Measurements from ENCODE around the gene IL17RC.

- no peak for TF ChIP-seq POLR2A (IDR thresholded peaks at IDR 0.05; ENCODE audit: control extremely low read depth in 1 of 2, low read depth in 2 of 2, low read length in 2 of 2)
- no peak for TF ChIP-seq CTCF (IDR thresholded peaks at IDR 0.05; ENCODE audit: control extremely low read depth in 1 of 3, insufficient read depth in 1 of 3, low read depth in 1 of 3, low read length in 3 of 3)
- no peak for TF ChIP-seq MAFK (IDR thresholded peaks at IDR 0.05; ENCODE audit: low read depth, low read length)
- TF ChIP-seq TCF12 (IDR thresholded peaks at IDR 0.05; ENCODE audit: low read depth, low read length): no peak
- no peak for TF ChIP-seq POLR2AphosphoS5 (IDR thresholded peaks at IDR 0.05; ENCODE audit: low read depth, low read length)
- TF ChIP-seq EZH2 (IDR thresholded peaks at IDR 0.05; ENCODE audit: low read depth, low read length, severe bottlenecking): no peak
Measured at GRCh38 chr3:9886328-9886727, 30.6 kb upstream of the IL17RC start.
